ENCODE results near the gene EYA2. TPM values are rescaled to one million over a fixed set of nuclear protein-coding genes. Genes with fewer than 3 reads are reported as not detected.

EYA2 gene
- total RNA-seq, 1 donor = 17.7 TPM

GRCh38 chr20:47118206-47118605, 223.6 kb downstream of the EYA2 start:
- H3K4me1 ChIP-seq (ENCODE audit: insufficient read depth, low read length) = peaks cover 14% of the 10 kb centered on the region
- no peak for DNase-seq (ENCODE audit: insufficient read length, low spot score, missing footprints)
- no peak overlapping the region for H3K4me2 ChIP-seq (ENCODE audit: insufficient read depth, low read length)
- H3K27ac ChIP-seq (ENCODE audit: low read depth, low read length) = no peak overlapping the region
- no peaks in the 10 kb centered on the region for H4K20me1 ChIP-seq (ENCODE audit: insufficient read depth, low read length)
- no peaks in the 10 kb centered on the region for H3K36me3 ChIP-seq (ENCODE audit: insufficient read depth, low read length)
- no peaks in the 10 kb centered on the region for H3K9me3 ChIP-seq (ENCODE audit: low read depth, low read length)
- TF ChIP-seq CTCF (IDR thresholded peaks at IDR 0.05; ENCODE audit: extremely low read depth, low read depth, low read length) = no peak
- no peaks in the 10 kb centered on the region for H3K79me2 ChIP-seq (ENCODE audit: insufficient read depth, low read length)
- H3K4me3 ChIP-seq (ENCODE audit: insufficient read depth, low read length) = no peak overlapping the region
- H3K27me3 ChIP-seq (ENCODE audit: insufficient read depth, low read length) = no peaks in the 10 kb centered on the region
- no peak overlapping the region for H2AFZ ChIP-seq (ENCODE audit: low read length)

GRCh38 chr20:47118641-47119040, 224.0 kb downstream of the EYA2 start:
- H3K4me3 ChIP-seq (ENCODE audit: insufficient read depth, low read length) = no peak overlapping the region
- H2AFZ ChIP-seq (ENCODE audit: low read length) = no peak overlapping the region
- no peak overlapping the region for H3K4me2 ChIP-seq (ENCODE audit: insufficient read depth, low read length)

GRCh38 chr20:47120346-47120936, 225.8 kb downstream of the EYA2 start:
- no peaks in the 10 kb centered on the region for H3K79me2 ChIP-seq (ENCODE audit: insufficient read depth, low read length)
- H3K27ac ChIP-seq (ENCODE audit: low read depth, low read length) = no peak overlapping the region
- no peak overlapping the region for H3K4me2 ChIP-seq (ENCODE audit: insufficient read depth, low read length)
- no peaks in the 10 kb centered on the region for H3K9me3 ChIP-seq (ENCODE audit: low read depth, low read length)
- no peak overlapping the region for H3K4me3 ChIP-seq (ENCODE audit: insufficient read depth, low read length)
- H3K4me1 ChIP-seq (ENCODE audit: insufficient read depth, low read length) = peaks cover 16% of the 10 kb centered on the region
- no peak for TF ChIP-seq CTCF (IDR thresholded peaks at IDR 0.05; ENCODE audit: extremely low read depth, low read depth, low read length)
- H2AFZ ChIP-seq (ENCODE audit: low read length) = no peak overlapping the region
- no peaks in the 10 kb centered on the region for H4K20me1 ChIP-seq (ENCODE audit: insufficient read depth, low read length)
- no peaks in the 10 kb centered on the region for H3K27me3 ChIP-seq (ENCODE audit: insufficient read depth, low read length)
- no peak for DNase-seq (ENCODE audit: insufficient read length, low spot score, missing footprints)
- H3K36me3 ChIP-seq (ENCODE audit: insufficient read depth, low read length) = no peaks in the 10 kb centered on the region

More at GRCh38 chr20:47118641-47119040, 224.0 kb downstream of the EYA2 start:
- no peaks in the 10 kb centered on the region for H3K36me3 ChIP-seq (ENCODE audit: insufficient read depth, low read length)
- H3K9me3 ChIP-seq (ENCODE audit: low read depth, low read length) = no peaks in the 10 kb centered on the region
- DNase-seq (ENCODE audit: insufficient read length, low spot score, missing footprints) = no peak
- no peaks in the 10 kb centered on the region for H3K79me2 ChIP-seq (ENCODE audit: insufficient read depth, low read length)
- no peak overlapping the region for H3K27ac ChIP-seq (ENCODE audit: low read depth, low read length)
- no peak for TF ChIP-seq CTCF (IDR thresholded peaks at IDR 0.05; ENCODE audit: extremely low read depth, low read depth, low read length)
- H3K4me1 ChIP-seq (ENCODE audit: insufficient read depth, low read length) = peaks cover 10% of the 10 kb centered on the region
- H4K20me1 ChIP-seq (ENCODE audit: insufficient read depth, low read length) = no peaks in the 10 kb centered on the region
- no peaks in the 10 kb centered on the region for H3K27me3 ChIP-seq (ENCODE audit: insufficient read depth, low read length)

GRCh38 chr20:47122560-47122959, 227.9 kb downstream of the EYA2 start:
- no peaks in the 10 kb centered on the region for H3K9me3 ChIP-seq (ENCODE audit: low read depth, low read length)
- no peak overlapping the region for H3K4me2 ChIP-seq (ENCODE audit: insufficient read depth, low read length)
- no peak overlapping the region for H2AFZ ChIP-seq (ENCODE audit: low read length)
- no peak for DNase-seq (ENCODE audit: insufficient read length, low spot score, missing footprints)
- no peaks in the 10 kb centered on the region for H3K36me3 ChIP-seq (ENCODE audit: insufficient read depth, low read length)
- H3K79me2 ChIP-seq (ENCODE audit: insufficient read depth, low read length) = no peaks in the 10 kb centered on the region
- peaks cover 36% of the 10 kb centered on the region for H3K4me1 ChIP-seq (ENCODE audit: insufficient read depth, low read length)
- no peak overlapping the region for H3K4me3 ChIP-seq (ENCODE audit: insufficient read depth, low read length)
- H3K27ac ChIP-seq (ENCODE audit: low read depth, low read length) = no peak overlapping the region
- H4K20me1 ChIP-seq (ENCODE audit: insufficient read depth, low read length) = no peaks in the 10 kb centered on the region
- no peaks in the 10 kb centered on the region for H3K27me3 ChIP-seq (ENCODE audit: insufficient read depth, low read length)
- TF ChIP-seq CTCF (IDR thresholded peaks at IDR 0.05; ENCODE audit: extremely low read depth, low read depth, low read length) = no peak
